DMS53 treated with DMSO at 0.1 percent for 48 hours (cell line): ENCODE measurements around the gene ERI3.
A peak's percentile ranks its signal among the peaks of the same experiment; 100 is the strongest.

Experiments used
- DNase-seq: peaks from one replicate; lab custom pipeline; 2025; ENCODE audit not compliant: unreplicated experiment; lab: John Stamatoyannopoulos, UW

ERI3 gene

DNA sequence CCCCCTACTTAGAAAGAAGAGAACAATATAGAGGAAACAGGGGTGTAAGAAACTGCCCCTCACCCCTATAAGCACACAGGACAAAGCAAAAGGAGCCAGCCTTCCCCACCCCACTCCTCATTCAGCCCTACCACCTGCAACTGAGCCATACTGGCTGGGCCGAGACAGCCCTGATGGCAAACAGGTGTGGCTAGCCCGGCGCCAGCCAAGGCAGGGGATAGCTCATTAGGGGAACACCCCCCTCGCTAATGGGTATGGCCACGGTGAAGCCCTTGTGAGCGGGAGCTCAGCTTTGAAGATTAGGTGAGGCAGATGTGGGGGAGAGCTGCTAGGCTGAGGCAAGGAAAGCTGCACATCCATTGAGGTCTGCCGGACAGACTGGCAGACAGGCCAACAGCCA, 65.5 kb downstream of the ERI3 start:
- no peak for DNase-seq

DNA sequence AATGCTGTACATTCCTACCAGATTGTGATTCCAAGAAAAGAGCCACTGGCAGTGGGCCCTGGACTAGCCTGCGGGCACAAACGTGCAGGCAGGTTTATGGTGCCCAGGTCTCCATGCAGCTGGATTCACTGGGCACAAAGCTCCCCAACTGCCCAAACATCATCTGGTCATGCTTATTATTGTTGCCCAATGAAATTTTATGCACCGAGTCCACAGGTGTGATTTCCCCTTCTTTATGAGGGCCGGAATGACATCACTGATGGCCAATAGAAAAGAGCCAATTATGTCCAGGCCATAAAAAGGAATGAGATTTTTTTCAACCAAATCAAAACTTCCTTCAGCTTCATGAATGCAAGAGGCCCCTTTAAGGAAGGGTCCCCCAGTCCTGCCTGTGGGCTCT, 66.2 kb downstream of the ERI3 start:
- no peak for DNase-seq

DNA sequence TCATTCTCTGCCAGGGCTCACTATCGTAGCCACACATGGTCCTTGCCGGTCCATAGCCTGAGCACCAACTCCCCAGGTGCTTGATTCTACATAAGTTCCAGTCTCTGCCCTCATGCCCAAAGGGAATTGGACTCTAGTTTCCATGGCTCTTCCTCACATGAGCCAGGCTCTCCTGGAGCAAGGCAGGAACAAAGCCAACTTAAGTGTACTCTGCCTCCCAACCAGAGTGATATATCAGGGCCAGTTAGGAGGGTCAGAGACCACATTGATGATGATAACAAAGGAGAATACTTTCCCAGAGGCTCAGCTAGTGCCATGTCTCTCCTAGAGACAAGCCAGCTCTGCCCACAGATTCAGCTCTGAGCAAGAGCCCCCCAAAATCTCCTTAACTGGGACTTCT, 70.9 kb downstream of the ERI3 start:
- DNase-seq, result peak; percentile 72

DNA sequence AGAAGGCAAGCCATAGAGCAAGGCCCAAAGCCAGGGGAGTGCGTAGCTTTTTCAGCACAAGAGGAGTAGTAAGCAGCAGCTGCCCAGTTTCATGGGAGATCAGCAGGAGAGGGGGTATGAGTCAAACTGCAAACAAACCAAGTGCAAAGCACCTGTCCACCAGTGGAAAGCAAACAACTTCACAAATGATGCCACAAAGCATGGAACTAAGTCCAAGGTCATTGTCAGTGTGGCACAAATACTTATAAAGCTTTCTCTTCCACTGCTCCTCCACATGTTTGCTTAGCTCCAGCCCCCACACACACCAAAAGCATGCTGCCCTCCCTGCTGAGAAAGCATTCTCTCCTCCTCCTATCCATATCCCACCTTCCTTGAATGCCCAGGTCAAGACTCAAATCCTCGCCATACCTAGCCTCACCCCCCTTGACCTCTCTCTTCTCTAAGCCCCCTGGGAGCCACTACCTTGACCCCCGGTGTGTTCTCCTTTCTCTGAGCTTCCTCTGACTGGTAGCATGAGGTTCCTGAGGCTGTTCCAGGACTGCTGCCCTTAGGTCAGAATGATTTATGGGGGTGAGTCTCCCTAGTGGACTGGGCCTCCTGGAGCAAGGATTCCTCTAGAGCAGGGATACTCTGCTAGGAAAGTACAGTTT, 71.4 kb downstream of the ERI3 start:
- peak; percentile 99 for DNase-seq

DNA sequence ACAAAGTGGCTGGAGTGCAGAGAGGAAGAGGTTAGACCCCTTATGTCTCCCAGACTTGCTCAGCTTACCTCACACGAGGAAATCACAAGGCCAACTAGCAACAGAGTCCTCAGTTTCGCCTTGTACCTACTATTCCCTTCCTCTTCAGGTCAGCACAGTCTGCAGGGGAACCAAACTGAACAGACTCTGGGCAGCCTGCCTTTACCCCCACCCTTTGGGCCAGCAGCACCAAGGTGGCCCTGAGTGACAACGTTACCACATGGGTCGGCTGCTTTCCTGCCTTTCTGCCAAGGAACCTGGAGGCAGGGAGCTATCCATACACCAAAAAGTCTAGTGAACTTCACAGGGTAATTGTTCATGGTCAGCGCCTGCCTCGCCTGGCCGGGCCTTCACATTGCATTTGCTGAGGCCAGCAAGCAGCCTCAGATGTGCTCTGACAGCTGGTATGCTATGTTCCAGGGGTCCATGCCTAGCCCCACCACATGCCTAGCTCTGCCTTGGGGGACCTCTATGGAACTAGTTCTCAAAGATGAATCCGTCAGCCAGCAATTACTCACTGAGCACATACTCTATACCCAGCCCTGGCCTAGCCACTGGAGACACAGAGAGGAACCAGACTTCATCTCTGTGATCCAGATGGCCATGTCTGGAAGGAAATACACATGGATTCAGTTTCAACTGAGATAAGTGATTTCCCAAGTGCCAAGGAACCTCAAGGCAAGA, 72.2 kb downstream of the ERI3 start:
- peak; percentile 71 for DNase-seq

DNA sequence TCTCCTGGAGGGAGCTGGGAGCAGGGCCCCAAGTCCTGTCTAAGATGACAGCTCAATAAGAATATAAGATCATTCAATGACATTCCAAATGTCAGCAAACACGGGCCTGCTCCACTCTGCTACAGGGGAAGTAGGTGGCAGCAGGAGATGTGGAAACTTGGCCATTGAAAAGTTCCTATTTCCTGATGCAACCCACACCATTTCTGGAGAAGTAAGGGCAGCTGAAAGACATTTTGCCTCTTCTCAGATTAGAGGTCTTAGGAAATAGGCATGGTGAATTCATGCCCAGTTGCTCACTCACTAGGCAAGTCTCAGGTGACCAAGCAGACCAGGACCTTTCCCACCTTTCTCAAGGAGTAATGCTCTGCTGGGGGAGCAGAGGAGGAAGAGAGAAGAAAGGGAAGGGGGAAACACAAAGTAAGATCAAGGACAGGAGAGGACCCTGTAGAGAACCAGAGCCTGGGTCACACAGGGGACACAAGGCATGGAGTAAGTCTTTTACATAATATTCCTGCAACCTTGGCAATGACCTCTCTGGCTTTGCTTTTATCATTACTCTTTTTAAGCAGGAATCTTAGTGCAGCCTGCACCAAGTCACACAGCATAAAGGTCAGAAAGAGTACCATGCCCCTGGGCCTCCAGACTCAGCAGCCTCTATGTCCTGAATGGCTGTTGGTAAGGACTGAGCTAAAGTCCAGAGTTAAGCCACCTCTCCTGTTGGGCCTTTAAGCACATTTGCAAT, 72.9 kb downstream of the ERI3 start:
- DNase-seq, result no peak

DNA sequence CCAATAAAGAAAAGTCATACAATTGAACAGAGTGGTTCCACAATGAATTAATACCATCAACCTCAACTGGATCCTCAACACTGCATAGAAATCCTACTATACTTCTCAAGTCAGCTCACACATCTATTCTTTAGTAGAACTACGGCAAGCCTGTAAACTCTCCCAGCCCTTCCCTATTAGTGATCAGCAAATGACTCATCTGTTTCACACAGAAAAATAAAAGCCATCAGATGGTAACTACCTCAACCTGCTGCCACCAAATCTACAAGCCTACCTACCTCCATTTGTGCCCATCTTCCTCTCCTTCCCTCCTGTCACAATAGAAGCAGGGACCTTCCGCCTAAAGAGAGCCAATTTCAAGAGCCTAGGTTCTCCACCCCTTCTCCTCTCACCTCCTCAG, 78.2 kb downstream of the ERI3 start:
- DNase-seq, result peak; percentile 18

DNA sequence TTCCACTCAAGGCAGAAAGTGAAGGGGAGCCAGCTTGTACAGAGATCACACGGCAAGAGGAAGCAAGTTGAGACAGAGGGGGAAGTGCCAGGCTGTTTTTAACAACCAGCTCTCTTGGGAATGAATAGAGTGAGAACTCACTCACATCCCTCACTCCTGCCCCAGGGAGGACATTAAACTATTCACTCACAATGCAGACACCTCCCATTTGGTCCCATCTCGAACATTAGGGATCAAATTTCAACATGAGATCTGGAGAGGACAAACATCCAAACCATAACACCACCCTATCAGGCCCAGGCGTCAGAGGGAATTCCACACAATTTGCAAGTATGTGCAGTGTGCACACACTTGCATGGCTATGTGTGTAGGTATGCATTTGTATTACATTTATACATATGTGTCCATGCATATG, 79.1 kb downstream of the ERI3 start:
- peak; percentile 14 for DNase-seq

DNA sequence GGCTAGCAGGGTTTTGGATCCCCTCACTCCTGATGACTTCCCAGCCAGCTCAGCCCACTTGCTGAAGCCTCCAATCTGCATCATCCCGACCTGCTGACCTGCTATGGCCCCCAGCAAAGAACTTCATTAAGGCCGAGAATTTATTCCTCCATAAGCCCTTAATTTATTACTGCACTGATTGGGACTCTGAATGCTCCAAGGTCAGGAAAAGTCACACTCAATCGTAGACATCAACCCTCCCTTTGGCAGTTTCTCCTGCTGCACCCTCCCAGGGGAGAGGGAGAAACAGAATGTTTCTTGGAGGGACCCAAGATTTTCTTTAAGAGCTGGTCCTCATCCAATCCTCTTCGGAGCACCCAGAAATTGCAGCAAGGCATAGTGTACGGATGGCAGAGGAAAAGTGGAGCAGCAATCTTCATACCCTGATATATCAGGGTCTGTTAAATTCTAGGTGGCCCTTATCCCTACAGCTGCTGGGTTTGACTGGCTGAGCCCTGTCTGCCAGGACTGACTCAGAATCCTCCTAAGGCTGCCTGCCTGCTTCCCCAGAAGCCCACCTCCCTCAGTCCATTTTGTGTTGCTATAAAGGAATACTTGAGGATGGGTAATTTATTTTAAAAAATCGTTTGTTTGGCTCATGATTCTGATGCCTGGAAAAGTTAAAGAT, 79.6 kb downstream of the ERI3 start:
- no peak for DNase-seq

DNA sequence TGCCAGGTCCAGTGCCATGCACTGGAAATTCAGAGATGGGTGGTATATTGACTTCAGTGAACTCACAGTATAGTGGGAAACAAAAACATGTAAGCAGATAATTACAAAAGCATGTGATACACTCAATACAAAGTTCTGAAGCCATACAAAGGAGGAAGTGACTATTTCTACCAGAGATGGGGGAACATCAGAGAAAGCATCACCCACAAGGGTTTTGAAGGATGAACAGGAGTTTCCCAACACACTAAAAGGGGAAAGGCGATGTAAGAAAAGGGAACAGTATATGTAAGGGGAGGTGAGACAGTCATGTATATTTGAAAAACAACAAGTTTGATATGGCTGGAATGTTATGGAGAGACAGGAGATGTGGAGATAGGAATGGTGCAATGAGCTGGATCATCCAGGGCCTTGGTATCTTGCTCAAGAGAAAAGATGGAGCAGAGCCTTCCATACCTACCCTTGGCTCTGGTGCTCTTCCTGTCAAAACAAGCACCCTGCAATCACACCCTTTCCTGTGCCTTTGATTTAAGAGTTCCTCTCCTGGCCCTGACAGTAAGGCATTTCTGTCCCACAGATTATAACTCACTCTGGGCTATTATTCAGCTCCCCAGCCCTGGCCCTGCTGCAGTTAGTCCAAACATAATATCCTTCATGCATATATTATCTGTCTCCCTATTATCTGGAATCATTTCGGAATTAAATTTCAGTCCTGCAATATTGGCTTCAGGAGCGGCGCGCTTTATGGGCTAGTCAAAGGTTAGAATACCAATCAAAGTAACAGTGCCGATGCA, 81.3 kb downstream of the ERI3 start:
- DNase-seq, result no peak

DNA sequence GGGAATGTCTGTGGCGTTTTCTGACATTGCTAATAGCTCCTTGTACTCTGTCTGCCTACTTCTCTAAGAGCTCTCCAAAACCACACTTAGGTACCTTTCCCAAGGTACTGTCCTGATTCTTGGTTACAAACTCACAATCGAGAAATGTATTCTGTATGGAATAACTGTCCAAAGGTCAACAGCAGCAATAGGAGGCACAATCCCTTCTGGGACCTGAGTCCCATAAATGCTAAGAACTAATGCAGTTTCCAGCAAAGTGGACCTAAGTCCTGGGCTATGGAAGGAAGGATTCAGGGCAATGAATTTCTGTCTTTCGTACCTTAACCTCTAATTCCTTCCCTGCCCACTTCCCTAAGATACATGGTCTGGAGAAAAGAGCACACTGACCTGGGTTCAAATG, 82.1 kb downstream of the ERI3 start:
- DNase-seq, result no peak

DNA sequence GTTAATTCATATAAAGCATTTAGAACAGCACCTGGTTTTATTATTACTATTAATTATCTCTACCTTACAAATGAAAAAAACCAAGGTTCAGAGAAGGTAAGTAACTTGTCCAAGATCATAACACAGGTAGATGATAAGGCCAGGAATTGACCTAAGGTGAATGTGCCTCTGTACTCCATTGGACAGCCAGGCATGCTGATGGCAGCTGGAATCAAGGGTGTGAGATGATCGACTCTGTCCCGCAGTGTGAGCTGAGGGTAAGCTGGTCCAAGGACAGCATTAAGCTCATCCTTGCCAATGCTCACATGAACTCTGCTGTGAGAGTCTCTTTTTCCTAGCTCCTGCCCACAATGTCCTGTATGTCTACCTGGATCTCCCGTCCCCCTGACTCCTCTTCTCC, 83.4 kb downstream of the ERI3 start:
- no peak for DNase-seq

DNA sequence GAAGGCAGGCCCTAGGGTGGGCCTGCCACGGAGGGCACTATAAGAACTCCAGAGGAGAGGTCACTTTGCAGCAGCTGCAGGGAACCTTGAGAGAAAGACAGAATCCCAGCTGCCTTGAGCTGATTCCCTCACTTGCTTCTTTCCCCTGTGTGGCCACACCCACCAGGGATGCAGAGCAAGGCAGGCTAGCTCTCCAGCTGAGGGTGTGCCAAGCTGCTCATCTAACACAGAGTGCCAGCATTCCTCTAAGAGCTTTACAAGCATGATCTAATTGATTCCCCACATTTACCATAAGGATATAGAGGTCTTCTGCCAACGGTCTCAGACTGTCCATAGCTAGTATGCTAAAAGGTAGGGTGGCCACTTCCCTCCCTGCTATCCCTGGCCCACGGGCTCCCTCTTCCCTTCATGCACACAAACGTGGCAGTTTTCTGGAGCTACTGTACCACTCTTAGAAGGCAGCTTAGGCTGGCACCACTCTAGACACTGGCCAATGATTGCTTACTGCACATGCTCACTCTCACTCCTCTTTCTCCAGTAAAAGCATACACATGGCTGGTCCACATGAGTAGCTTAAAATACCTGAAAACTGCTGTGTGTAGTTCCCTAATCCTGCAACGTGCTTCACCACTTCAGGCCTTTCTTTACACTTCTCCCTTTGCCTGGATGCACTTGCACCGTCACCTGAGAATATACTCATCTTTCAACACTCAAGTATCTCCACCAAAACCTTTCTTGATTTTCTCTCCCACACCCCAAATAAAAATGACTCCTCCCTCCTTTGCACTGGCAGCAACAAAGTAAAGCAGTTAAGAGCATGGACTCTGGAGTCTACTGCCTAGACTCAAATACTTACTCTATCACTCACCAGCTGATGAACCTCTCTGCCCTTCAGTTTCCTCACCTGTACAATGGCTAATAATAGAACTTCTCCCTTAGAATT, 84.1 kb downstream of the ERI3 start:
- no peak for DNase-seq

DNA sequence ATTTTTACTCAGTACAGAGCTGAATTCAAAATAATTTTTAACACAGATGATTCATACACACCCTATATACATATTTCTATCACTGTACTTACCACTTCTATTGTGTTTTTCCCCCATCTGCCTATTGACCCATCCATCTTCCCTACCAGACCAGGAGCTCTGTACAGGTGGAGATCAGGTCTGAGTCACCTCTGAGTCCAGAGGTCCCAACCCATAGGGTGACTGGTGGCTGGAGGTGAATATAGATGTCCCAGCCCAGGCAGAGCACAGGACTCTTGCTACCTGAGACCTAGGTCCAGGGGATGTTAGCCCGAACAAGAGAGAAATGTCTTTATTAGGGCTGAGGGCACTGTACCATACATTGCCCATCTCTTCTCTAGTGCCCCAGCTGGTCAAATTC, 87.0 kb downstream of the ERI3 start:
- DNase-seq, result no peak

DNA sequence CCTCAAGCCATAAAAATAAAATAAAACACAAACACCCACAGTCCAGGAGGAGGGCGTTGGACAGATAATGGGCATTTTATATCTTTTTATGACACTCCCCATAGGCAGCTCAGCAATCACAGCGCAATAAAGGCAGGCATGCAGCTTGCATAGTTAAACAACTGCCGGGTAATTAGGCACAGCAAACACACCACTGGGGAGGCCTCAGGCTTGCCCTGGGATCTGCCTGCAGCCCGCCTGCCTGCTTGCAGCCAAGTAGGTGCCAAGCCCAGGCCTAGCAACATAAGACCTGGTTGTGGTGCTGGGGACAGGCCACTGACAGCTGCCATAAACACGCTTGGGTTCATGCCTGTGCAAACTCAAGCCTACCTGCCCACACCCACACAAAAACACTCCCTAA, 87.6 kb downstream of the ERI3 start:
- no peak for DNase-seq

DNA sequence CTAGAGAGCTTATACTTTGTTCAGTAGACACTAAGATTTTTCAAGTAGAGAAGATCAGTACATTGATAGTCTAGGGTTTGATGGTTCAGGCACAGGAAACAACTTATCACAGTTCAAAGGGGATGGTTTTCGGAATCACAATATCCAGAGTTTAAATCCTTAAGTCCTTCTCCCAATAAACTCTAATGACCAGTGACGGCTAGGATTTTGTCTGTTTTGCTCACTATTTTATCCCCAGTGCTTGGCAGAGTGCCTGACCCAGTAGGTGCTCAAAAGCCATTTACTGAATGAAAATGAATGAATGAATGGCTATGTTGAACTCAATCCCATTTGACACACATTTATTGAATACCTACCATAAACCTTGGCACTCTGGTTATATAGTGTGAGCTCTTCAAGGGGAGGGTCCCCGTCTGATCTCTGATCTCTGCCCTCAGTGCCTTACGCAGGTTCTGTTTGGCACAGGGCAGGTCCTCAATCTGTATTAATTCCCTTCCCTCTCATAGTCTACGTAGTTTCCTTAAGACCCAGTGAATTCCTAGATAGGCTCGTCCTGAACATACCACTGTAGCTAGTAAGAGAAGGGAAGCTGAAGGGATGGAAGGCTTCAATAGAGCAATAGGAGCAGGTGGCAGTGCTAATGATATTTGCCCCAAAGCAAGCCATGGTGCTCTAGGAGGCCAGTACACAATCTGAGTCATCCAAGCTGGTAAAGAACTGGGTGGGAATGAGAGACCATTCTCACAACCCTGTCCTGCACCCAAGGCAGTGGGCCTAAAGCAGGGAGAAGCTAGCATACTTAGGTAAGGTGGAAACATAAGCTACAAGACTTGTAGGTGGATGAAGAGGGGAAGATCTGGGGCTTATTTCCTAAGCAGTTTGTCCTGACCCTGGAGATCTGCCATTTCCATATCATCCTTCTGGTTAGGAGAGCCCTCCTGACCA, 88.4 kb downstream of the ERI3 start:
- no peak for DNase-seq

DNA sequence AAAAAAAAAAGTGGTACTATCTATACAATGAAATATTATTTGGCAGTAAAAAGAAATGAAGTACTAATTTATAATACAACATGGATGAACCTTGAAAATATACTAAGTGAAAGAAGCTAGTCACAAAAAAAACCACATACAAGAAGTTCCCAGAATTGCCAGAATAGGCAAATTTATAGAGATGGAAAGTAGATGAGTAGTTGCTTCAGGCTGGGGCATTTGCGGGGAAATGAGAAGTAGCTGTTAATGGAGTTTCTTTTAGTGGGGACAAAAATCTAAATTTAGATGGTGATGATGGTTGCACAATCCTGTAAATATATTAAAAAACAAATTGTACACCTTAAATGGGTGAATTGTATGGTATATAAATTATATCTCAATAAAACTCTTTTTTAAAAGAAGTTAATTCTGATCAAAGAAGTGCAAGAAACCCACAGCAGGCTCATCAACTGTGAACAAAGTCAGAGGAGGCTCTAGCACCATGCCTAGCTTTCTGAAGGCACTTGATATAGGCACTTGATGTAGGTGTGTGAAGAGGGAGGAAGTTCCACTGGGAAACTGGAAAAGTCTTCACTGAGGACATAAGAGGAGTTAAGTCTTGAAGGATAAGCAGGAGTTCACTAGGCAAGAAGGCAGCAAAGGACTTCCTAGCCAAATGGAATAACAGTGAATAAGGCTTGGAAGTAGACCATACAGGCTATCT, 89.2 kb downstream of the ERI3 start:
- no peak for DNase-seq

DNA sequence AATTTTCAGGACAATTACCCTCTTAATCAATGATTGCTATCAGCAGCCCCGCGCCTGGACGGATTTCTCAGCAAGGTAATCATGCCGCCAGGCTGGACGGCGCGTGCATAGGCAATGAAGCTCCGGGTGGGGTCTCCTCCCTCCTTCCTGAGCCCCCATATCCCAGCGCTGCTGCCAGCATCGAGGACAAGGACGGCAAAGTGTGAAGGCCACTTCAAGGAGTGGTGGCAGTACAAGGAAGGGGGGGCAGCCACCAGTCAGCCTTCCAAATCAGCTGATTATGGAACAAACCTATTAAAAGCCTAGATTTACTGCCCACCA, 90.6 kb downstream of the ERI3 start:
- no peak for DNase-seq
